ENCODE results near the gene ARHGEF12.

GRCh38 chr11:120500414-120501071, 164.3 kb downstream of the ARHGEF12 start:
- TF ChIP-seq, protein P1, sequence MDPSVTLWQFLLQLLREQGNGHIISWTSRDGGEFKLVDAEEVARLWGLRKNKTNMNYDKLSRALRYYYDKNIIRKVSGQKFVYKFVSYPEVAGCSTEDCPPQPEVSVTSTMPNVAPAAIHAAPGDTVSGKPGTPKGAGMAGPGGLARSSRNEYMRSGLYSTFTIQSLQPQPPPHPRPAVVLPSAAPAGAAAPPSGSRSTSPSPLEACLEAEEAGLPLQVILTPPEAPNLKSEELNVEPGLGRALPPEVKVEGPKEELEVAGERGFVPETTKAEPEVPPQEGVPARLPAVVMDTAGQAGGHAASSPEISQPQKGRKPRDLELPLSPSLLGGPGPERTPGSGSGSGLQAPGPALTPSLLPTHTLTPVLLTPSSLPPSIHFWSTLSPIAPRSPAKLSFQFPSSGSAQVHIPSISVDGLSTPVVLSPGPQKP (IDR thresholded peaks at IDR 0.05; ENCODE audit: low read depth, low read length), result no peak
- TF ChIP-seq CTCF (IDR thresholded peaks at IDR 0.05) (no peak), POLR2A (IDR thresholded peaks at IDR 0.05; ENCODE audit: low read length) (no peak), EP300 (IDR thresholded peaks at IDR 0.05) (no peak)
- TF ChIP-seq, protein P2, sequence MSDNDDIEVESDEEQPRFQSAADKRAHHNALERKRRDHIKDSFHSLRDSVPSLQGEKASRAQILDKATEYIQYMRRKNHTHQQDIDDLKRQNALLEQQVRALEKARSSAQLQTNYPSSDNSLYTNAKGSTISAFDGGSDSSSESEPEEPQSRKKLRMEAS (IDR thresholded peaks at IDR 0.05), result no peak
